Liver (tissue), 3 donors: ENCODE results near the gene ABCC11.

Source experiments
- ATF3 ChIP-seq: IDR thresholded peaks from 2 replicates; pipeline ENCODE4 v1.6.1; 2016; ENCODE audit warnings: antibody characterized with exemption
- CTCF ChIP-seq: fragments of 150-350 bp; IDR thresholded peaks from 2 replicates; pipeline ENCODE4 v1.5.1; 2017; ENCODE audit warnings: improper control_type of control experiment, low read depth, low read length; ENCODE audit not compliant: missing input control
- GABPA ChIP-seq, 2 donors: IDR thresholded peaks in 1 of 2; conservative IDR thresholded peaks in 1 of 2; 2 replicates each; pipeline ENCODE4 v1.6.1; 2016; ENCODE audit warnings: antibody characterized with exemption in 2 of 2, mild to moderate bottlenecking in 1 of 2, moderate library complexity in 1 of 2
- RAD21 ChIP-seq, 2 donors: IDR thresholded peaks; 2 replicates each; pipeline ENCODE4 v1.6.1; 2016; ENCODE audit warnings: antibody characterized with exemption in 2 of 2, mild to moderate bottlenecking in 2 of 2
- REST ChIP-seq: IDR thresholded peaks from 2 replicates; pipeline ENCODE4 v1.6.1; 2016; ENCODE audit warnings: antibody characterized with exemption, mild to moderate bottlenecking
- RXRA ChIP-seq, 2 donors: IDR thresholded peaks; 2 replicates each; pipeline ENCODE4 v1.6.1; 2017 to 2018; ENCODE audit warnings: antibody characterized with exemption in 2 of 2, mild to moderate bottlenecking in 1 of 2
- SP1 ChIP-seq: IDR thresholded peaks from 2 replicates; pipeline ENCODE4 v1.6.1; 2018; ENCODE audit warnings: antibody characterized with exemption, mild to moderate bottlenecking
- YY1 ChIP-seq: IDR thresholded peaks from 2 replicates; pipeline ENCODE4 v1.6.1; 2016; ENCODE audit warnings: antibody characterized with exemption, mild to moderate bottlenecking
- donor health status: healthy.
- donor health status: healthy.

- TF ChIP-seq CTCF (no peak), RXRA (IDR thresholded peaks at IDR 0.05) (no peak), YY1 (no peak), REST (no peak), RAD21 (IDR thresholded peaks at IDR 0.05) (no peak), SP1 (no peak), GABPA (IDR thresholded peaks at IDR 0.05 in 1 of 2, conservative IDR thresholded peaks at IDR 0.05 in 1 of 2) (no peak), ATF3 (no peak)
Observed at GRCh38 chr16:48139517-48139916, 107.8 kb downstream of the ABCC11 start.
